ENCODE measurements around the gene RSRC1.
"Not testable (repeated sequence)": the region's sequence is repeated elsewhere in the genome, so short reads cannot be mapped to it uniquely, and the experiment has no call there.

Gene RSRC1

GRCh38 chr3:158486200-158486599 lies 376.3 kb downstream of the RSRC1 start:
- H3K4me1 ChIP-seq (ENCODE audit: control insufficient read depth, insufficient read depth, low read length): no peaks in the 10 kb centered on the region
- no peaks in the 10 kb centered on the region for H3K36me3 ChIP-seq (ENCODE audit: control insufficient read depth, insufficient read depth, low read length)
- no peak overlapping the region for H3K4me3 ChIP-seq (ENCODE audit: low read length)
- H3K27me3 ChIP-seq (ENCODE audit: control insufficient read depth, insufficient read depth, low read length): no peaks in the 10 kb centered on the region
- H3K27ac ChIP-seq (ENCODE audit: low read depth, low read length): no peak overlapping the region
- H3K9ac ChIP-seq (ENCODE audit: low read length): no peak overlapping the region

GRCh38 chr3:158488670-158489069 lies 378.8 kb downstream of the RSRC1 start:
- no peaks in the 10 kb centered on the region for H3K27me3 ChIP-seq (ENCODE audit: control insufficient read depth, insufficient read depth, low read length)
- no peak overlapping the region for H3K4me3 ChIP-seq (ENCODE audit: low read length)
- no peaks in the 10 kb centered on the region for H3K36me3 ChIP-seq (ENCODE audit: control insufficient read depth, insufficient read depth, low read length)
- H3K27ac ChIP-seq (ENCODE audit: low read depth, low read length): no peak overlapping the region
- no peak overlapping the region for H3K9ac ChIP-seq (ENCODE audit: low read length)
- H3K4me1 ChIP-seq (ENCODE audit: control insufficient read depth, insufficient read depth, low read length): no peaks in the 10 kb centered on the region

- Histone ChIP-seq H3K9ac (ENCODE audit: low read length) (no peak overlapping the region), H3K4me1 (ENCODE audit: control insufficient read depth, insufficient read depth, low read length) (no peaks in the 10 kb centered on the region), H3K27ac (ENCODE audit: low read depth, low read length) (no peak overlapping the region)
These were observed 379.3 kb downstream of the RSRC1 start for GRCh38 chr3:158489181-158489580.

GRCh38 chr3:158491968-158492367 lies 382.1 kb downstream of the RSRC1 start:
- H3K9ac ChIP-seq (ENCODE audit: low read length): no peak overlapping the region
- H3K4me3 ChIP-seq (ENCODE audit: low read length): no peak overlapping the region
- H3K4me1 ChIP-seq (ENCODE audit: control insufficient read depth, insufficient read depth, low read length): no peaks in the 10 kb centered on the region
- no peaks in the 10 kb centered on the region for H3K36me3 ChIP-seq (ENCODE audit: control insufficient read depth, insufficient read depth, low read length)
- H3K27ac ChIP-seq (ENCODE audit: low read depth, low read length): no peak overlapping the region
- H3K27me3 ChIP-seq (ENCODE audit: control insufficient read depth, insufficient read depth, low read length): no peaks in the 10 kb centered on the region

More at GRCh38 chr3:158489181-158489580, 379.3 kb downstream of the RSRC1 start:
- no peaks in the 10 kb centered on the region for H3K36me3 ChIP-seq (ENCODE audit: control insufficient read depth, insufficient read depth, low read length)
- H3K27me3 ChIP-seq (ENCODE audit: control insufficient read depth, insufficient read depth, low read length): no peaks in the 10 kb centered on the region
- H3K4me3 ChIP-seq (ENCODE audit: low read length): no peak overlapping the region

GRCh38 chr3:158492685-158493084 lies 382.8 kb downstream of the RSRC1 start:
- no peak overlapping the region for H3K4me3 ChIP-seq (ENCODE audit: low read length)
- H3K4me1 ChIP-seq (ENCODE audit: control insufficient read depth, insufficient read depth, low read length): no peaks in the 10 kb centered on the region
- no peaks in the 10 kb centered on the region for H3K36me3 ChIP-seq (ENCODE audit: control insufficient read depth, insufficient read depth, low read length)
- no peak overlapping the region for H3K9ac ChIP-seq (ENCODE audit: low read length)
- H3K27ac ChIP-seq (ENCODE audit: low read depth, low read length): no peak overlapping the region
- no peaks in the 10 kb centered on the region for H3K27me3 ChIP-seq (ENCODE audit: control insufficient read depth, insufficient read depth, low read length)

GRCh38 chr3:158493931-158494330 lies 384.0 kb downstream of the RSRC1 start:
- no peaks in the 10 kb centered on the region for H3K27me3 ChIP-seq (ENCODE audit: control insufficient read depth, insufficient read depth, low read length)
- no peak overlapping the region for H3K27ac ChIP-seq (ENCODE audit: low read depth, low read length)
- no peaks in the 10 kb centered on the region for H3K36me3 ChIP-seq (ENCODE audit: control insufficient read depth, insufficient read depth, low read length)
- H3K4me3 ChIP-seq (ENCODE audit: low read length): no peak overlapping the region
- no peaks in the 10 kb centered on the region for H3K4me1 ChIP-seq (ENCODE audit: control insufficient read depth, insufficient read depth, low read length)
- H3K9ac ChIP-seq (ENCODE audit: low read length): no peak overlapping the region

- Histone ChIP-seq H3K9ac (ENCODE audit: low read length) (no peak overlapping the region), H3K4me3 (ENCODE audit: low read length) (no peak overlapping the region), H3K36me3 (ENCODE audit: control insufficient read depth, insufficient read depth, low read length) (no peaks in the 10 kb centered on the region), H3K27me3 (ENCODE audit: control insufficient read depth, insufficient read depth, low read length) (no peaks in the 10 kb centered on the region), H3K4me1 (ENCODE audit: control insufficient read depth, insufficient read depth, low read length) (no peaks in the 10 kb centered on the region), H3K27ac (ENCODE audit: low read depth, low read length) (no peak overlapping the region)
These were observed 384.8 kb downstream of the RSRC1 start for GRCh38 chr3:158494673-158495072.

- not testable (repeated sequence) for H3K4me1 ChIP-seq (ENCODE audit: control insufficient read depth, insufficient read depth, low read length); H3K36me3 ChIP-seq (ENCODE audit: control insufficient read depth, insufficient read depth, low read length); H3K27ac ChIP-seq (ENCODE audit: low read depth, low read length); H3K27me3 ChIP-seq (ENCODE audit: control insufficient read depth, insufficient read depth, low read length); H3K4me3 ChIP-seq (ENCODE audit: low read length); H3K9ac ChIP-seq (ENCODE audit: low read length)
These were observed 385.6 kb downstream of the RSRC1 start for GRCh38 chr3:158495398-158495902.

- Histone ChIP-seq H3K4me1 (ENCODE audit: control insufficient read depth, insufficient read depth, low read length) (no peaks in the 10 kb centered on the region), H3K36me3 (ENCODE audit: control insufficient read depth, insufficient read depth, low read length) (no peaks in the 10 kb centered on the region), H3K9ac (ENCODE audit: low read length) (no peak overlapping the region), H3K27ac (ENCODE audit: low read depth, low read length) (no peak overlapping the region), H3K27me3 (ENCODE audit: control insufficient read depth, insufficient read depth, low read length) (no peaks in the 10 kb centered on the region), H3K4me3 (ENCODE audit: low read length) (no peak overlapping the region)
These were observed 395.2 kb downstream of the RSRC1 start for GRCh38 chr3:158505117-158505516.

- Histone ChIP-seq H3K4me1 (ENCODE audit: control insufficient read depth, insufficient read depth, low read length) (no peaks in the 10 kb centered on the region), H3K27ac (ENCODE audit: low read depth, low read length) (no peak overlapping the region), H3K4me3 (ENCODE audit: low read length) (no peak overlapping the region), H3K27me3 (ENCODE audit: control insufficient read depth, insufficient read depth, low read length) (no peaks in the 10 kb centered on the region), H3K36me3 (ENCODE audit: control insufficient read depth, insufficient read depth, low read length) (no peaks in the 10 kb centered on the region), H3K9ac (ENCODE audit: low read length) (no peak overlapping the region)
These were observed 396.6 kb downstream of the RSRC1 start for GRCh38 chr3:158506456-158506855.

- no peak overlapping the region for H3K27ac ChIP-seq (ENCODE audit: low read depth, low read length)
- no peaks in the 10 kb centered on the region for H3K4me1 ChIP-seq (ENCODE audit: control insufficient read depth, insufficient read depth, low read length)
- H3K9ac ChIP-seq (ENCODE audit: low read length): no peak overlapping the region
- H3K4me3 ChIP-seq (ENCODE audit: low read length): no peak overlapping the region
- no peaks in the 10 kb centered on the region for H3K36me3 ChIP-seq (ENCODE audit: control insufficient read depth, insufficient read depth, low read length)
- H3K27me3 ChIP-seq (ENCODE audit: control insufficient read depth, insufficient read depth, low read length): no peaks in the 10 kb centered on the region
These were observed 398.6 kb downstream of the RSRC1 start for GRCh38 chr3:158508481-158508880.

GRCh38 chr3:158509891-158510290 lies 400.0 kb downstream of the RSRC1 start:
- Histone ChIP-seq H3K27ac (ENCODE audit: low read depth, low read length) (no peak overlapping the region), H3K36me3 (ENCODE audit: control insufficient read depth, insufficient read depth, low read length) (no peaks in the 10 kb centered on the region), H3K9ac (ENCODE audit: low read length) (no peak overlapping the region), H3K27me3 (ENCODE audit: control insufficient read depth, insufficient read depth, low read length) (no peaks in the 10 kb centered on the region), H3K4me1 (ENCODE audit: control insufficient read depth, insufficient read depth, low read length) (no peaks in the 10 kb centered on the region), H3K4me3 (ENCODE audit: low read length) (no peak overlapping the region)

GRCh38 chr3:158516729-158517128 lies 406.8 kb downstream of the RSRC1 start:
- not testable (repeated sequence) for H3K4me1 ChIP-seq (ENCODE audit: control insufficient read depth, insufficient read depth, low read length); H3K27ac ChIP-seq (ENCODE audit: low read depth, low read length); H3K9ac ChIP-seq (ENCODE audit: low read length); H3K4me3 ChIP-seq (ENCODE audit: low read length); H3K36me3 ChIP-seq (ENCODE audit: control insufficient read depth, insufficient read depth, low read length); H3K27me3 ChIP-seq (ENCODE audit: control insufficient read depth, insufficient read depth, low read length)
